Glutamatergic neuron (in vitro differentiated cells): ENCODE measurements around the gene LRRK1. TPM values are rescaled to one million over a fixed set of nuclear protein-coding genes. Genes with fewer than 3 reads are reported as not detected.

Source experiments
- DNase-seq: peaks from one replicate; pipeline ENCODE4 v3.0.0; 2022
- H3K27ac Mint-ChIP-seq: one replicate; pipeline ENCODE4 v1.8.0; 2020; ENCODE audit warnings: mild to moderate bottlenecking, mixed read lengths, inconsistent platforms; ENCODE audit not compliant: unreplicated experiment
- H3K27me3 Mint-ChIP-seq: one replicate; pipeline ENCODE4 v1.8.0; 2020; ENCODE audit warnings: mild to moderate bottlenecking, moderate library complexity, mixed read lengths, inconsistent platforms; ENCODE audit not compliant: unreplicated experiment
- H3K36me3 Mint-ChIP-seq: one replicate; pipeline ENCODE4 v1.8.0; 2020; ENCODE audit warnings: mild to moderate bottlenecking, mixed read lengths, inconsistent platforms; ENCODE audit not compliant: unreplicated experiment
- H3K4me1 Mint-ChIP-seq: one replicate; pipeline ENCODE4 v1.8.0; 2020; ENCODE audit warnings: mild to moderate bottlenecking, low read depth, mixed read lengths, inconsistent platforms; ENCODE audit not compliant: unreplicated experiment
- H3K4me3 Mint-ChIP-seq: one replicate; pipeline ENCODE4 v1.8.0; 2020; ENCODE audit warnings: mild to moderate bottlenecking, mixed read lengths, inconsistent platforms; ENCODE audit not compliant: unreplicated experiment
- H3K9me3 Mint-ChIP-seq: one replicate; pipeline ENCODE4 v1.8.0; 2020; ENCODE audit warnings: mild to moderate bottlenecking, moderate library complexity, mixed read lengths, inconsistent platforms; ENCODE audit not compliant: unreplicated experiment
- CTCF ChIP-seq: fragments of 200-600 bp; sonication (generic); IDR thresholded peaks from one replicate; pipeline ENCODE4 v1.5.0; 2021; ENCODE audit not compliant: partially characterized antibody, unreplicated experiment
- total RNA-seq: library from RNA; stranded (reverse); fragmentation: NEBNext Ultra II Directional; extraction: Animal tissue kit (Norgen Biotek cat#: 25700); gene quantifications from one replicate; pipeline ENCODE4 v1.2.1, GENCODE V29; 2021; ENCODE audit not compliant: unreplicated experiment

Gene LRRK1
- total RNA-seq, 1 donor from 2014 or later, result 1.5 TPM

DNA sequence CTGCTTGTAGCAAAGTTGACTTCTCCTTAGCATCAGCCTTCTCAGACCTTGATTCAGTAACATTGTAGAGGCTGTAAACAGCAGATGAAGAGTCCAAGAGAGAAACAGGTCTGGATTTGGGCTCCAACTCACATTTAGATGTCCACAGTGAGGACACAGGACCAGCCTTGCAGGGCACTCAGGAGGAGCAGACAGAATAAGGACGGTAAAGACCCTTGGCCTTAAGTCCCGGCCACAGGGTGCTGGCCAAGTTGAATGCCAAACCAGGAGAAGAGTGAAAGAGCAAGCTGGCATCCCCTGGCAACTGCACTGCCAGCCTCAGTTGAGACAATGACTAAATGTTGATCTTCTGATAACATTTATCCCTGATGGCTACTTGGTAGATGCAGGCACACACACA, 136.3 kb downstream of the LRRK1 start:
- H3K9me3 Mint-ChIP-seq, result no peaks in the 10 kb centered on the region
- no peak overlapping the region for H3K27ac Mint-ChIP-seq
- H3K4me1 Mint-ChIP-seq, result no peaks in the 10 kb centered on the region
- DNase-seq, result no peak
- no peak overlapping the region for H3K4me3 Mint-ChIP-seq
- no peak for TF ChIP-seq CTCF
- peaks cover 9% of the 10 kb centered on the region for H3K36me3 Mint-ChIP-seq
- H3K27me3 Mint-ChIP-seq, result peaks cover 2% of the 10 kb centered on the region

DNA sequence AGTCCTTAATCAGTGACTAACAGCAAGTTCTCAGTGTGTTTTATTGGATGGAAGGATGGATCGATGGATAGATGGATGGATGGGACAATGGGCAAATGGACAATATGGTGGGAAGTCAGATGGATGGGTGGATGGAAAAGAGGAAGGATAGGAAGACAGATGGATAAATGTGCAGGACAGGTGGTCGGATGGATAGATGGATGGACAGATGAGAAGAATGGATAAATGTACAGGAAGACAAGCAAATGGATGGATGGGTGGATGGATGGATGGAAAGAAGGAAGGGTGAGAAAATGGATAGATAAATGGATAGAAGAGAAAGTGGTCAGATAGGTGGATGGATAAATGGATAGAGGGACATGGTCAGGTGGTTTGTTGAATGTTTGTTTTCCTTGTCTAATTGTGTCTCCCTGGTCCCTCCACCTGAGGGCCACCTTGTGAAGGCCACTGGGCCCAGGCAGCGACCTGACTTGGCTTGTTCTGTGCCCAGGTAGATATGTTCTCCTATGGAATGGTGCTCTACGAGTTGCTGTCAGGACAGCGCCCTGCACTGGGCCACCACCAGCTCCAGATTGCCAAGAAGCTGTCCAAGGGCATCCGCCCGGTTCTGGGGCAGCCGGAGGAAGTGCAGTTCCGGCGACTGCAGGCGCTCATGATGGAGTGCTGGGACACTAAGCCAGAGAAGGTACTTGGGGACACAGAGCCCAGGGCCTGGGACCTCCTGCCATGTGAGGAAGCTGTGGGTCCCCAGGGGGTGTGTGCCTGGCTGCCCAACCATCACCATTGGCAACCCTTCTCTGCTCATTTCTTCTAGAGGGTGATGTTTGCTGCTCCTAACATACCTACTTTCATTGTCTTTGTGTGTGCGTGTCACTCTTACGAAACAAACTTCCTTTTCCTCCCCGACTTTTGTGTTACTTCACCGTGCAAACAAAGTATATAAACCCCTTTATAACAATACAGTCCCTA, 137.5 kb downstream of the LRRK1 start:
- no peak overlapping the region for H3K4me3 Mint-ChIP-seq
- H3K27me3 Mint-ChIP-seq, result peaks cover 2% of the 10 kb centered on the region
- peaks cover 9% of the 10 kb centered on the region for H3K36me3 Mint-ChIP-seq
- TF ChIP-seq CTCF, result no peak
- DNase-seq, result no peak
- H3K9me3 Mint-ChIP-seq, result no peaks in the 10 kb centered on the region
- no peaks in the 10 kb centered on the region for H3K4me1 Mint-ChIP-seq
- H3K27ac Mint-ChIP-seq, result no peak overlapping the region

DNA sequence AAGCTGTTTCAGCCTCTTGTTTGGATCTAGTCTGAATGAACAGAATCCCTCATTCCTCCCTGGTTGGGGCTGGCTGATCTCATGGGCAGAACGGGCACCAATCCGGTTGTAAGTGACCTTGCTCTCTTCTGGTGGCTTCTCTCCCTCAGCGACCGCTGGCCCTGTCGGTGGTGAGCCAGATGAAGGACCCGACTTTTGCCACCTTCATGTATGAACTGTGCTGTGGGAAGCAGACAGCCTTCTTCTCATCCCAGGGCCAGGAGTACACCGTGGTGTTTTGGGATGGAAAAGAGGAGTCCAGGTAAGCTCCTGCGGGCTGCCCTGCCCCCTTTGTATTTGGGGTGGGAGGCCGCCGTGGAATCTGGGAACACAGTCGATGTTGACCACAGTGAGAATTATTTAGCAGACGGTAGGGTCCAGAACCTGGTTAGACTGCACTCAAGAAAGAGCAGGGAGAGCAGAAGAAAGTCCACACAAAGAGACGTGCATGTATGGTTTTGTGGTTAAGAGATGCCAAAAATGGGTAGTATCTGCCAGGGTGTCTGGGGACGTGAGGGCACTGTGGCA, 138.8 kb downstream of the LRRK1 start:
- Mint-ChIP-seq H3K27ac (no peak overlapping the region), H3K36me3 (peaks cover 9% of the 10 kb centered on the region), H3K4me1 (peaks cover 3% of the 10 kb centered on the region), H3K9me3 (peaks cover 3% of the 10 kb centered on the region), H3K4me3 (no peak overlapping the region), H3K27me3 (peaks cover 3% of the 10 kb centered on the region)
- no peak for DNase-seq
- no peak for TF ChIP-seq CTCF

GRCh38 chr15:101058735-101059134, 139.6 kb downstream of the LRRK1 start:
- peaks cover 4% of the 10 kb centered on the region for H3K4me1 Mint-ChIP-seq
- peaks cover 9% of the 10 kb centered on the region for H3K36me3 Mint-ChIP-seq
- H3K4me3 Mint-ChIP-seq, result no peak overlapping the region
- peaks cover 8% of the 10 kb centered on the region for H3K27me3 Mint-ChIP-seq
- DNase-seq, result no peak
- peaks cover 7% of the 10 kb centered on the region for H3K9me3 Mint-ChIP-seq
- TF ChIP-seq CTCF, result no peak
- no peak overlapping the region for H3K27ac Mint-ChIP-seq
